Endometrium (tissue), 2 donors: ENCODE results near the gene DYSF.

Source experiments
- FAIRE-seq: peaks from 2 replicates; lab custom pipeline; 2012; peaks lifted over from hg19 to GRCh38; lab: Jason Lieb, UNC
- donor health status: control.
- donor health status: control.

The DYSF gene

DNA sequence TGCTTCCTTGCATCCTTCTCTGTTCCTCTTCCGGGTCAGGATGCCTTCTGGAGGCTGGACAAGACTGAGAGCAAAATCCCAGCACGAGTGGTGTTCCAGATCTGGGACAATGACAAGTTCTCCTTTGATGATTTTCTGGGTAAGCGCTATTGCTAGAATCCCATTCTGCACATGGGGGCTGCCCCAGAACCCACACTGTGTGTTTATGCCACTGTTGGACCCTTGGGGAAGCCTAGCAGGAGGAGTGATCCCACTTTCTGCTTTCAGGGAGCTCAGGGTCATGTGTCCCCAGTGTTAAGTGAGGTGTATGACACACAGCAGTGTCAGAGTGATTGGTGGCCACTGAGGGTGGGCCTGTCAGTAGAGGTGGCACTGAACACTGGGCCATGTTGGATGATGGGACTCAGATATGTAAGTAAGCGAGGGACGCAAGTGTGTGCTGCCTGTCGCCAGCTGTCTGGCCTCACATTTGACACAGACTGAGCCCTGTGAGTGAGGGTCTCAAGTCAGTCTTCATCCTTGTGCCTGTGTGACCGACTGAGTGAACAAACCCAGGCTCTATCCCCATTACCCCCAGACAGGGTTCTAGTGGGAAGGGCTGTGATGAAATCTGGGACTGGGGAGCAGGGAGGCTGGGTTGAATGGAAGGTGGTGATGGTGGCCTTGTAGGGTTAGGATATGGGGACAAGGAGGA, 220.9 kb downstream of the DYSF start:
- no peak for FAIRE-seq

DNA sequence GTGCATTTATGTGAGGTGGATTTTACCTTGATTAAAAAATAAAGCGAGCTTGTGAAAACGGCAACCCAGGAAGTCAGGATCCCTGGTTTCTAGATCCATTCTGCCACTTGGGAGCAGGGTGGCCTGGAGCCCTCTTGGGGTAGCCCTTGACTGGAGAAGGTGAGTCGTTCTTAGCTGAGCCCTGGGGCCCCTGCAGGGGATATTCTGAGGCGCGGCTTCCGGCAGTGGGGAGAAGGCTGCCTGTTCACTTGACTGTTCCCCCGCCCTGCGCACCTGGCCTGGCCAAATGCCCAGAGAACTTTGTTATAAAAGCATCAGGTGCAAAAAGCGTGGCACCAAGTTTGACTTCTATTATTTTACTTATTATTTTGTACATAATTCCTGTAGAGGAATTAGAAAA, 221.9 kb downstream of the DYSF start:
- FAIRE-seq: no peak

DNA sequence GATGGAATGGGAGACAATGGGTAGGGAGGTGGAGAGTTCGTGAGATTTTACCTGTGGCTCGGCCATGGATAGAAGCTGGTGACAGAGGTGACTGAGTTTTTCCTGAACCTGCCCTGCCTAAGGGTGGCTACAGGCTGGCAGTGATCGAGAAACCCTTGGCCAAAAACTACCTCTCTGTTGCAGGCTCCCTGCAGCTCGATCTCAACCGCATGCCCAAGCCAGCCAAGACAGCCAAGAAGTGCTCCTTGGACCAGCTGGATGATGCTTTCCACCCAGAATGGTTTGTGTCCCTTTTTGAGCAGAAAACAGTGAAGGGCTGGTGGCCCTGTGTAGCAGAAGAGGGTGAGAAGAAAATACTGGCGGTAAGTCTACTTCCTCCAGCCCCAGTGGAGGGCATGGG, 225.5 kb downstream of the DYSF start:
- FAIRE-seq: no peak

- no peak for FAIRE-seq
These were observed 226.1 kb downstream of the DYSF start for GRCh38 chr2:71679491-71679890.

- FAIRE-seq: no peak
These were observed 227.6 kb downstream of the DYSF start for GRCh38 chr2:71680925-71681324.

DNA sequence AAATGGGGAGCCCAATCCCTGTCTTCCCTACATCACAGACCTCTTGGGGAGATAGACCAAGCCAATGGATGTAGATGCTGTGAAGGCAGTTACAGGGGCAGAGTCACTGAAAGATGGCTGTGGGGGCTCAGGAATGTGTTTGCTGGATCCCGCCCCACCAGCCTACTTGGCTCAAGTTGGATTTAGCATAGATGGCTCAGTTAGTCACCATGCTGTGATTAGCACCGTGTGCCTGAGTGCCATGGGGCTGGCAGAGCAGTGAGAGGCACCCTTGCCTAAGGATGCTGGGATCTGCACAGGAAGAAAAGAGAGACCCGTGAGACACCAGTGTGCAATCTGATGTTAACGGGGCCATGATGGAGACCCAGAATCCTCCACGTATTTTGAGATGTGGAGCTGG, 228.3 kb downstream of the DYSF start:
- FAIRE-seq: no peak

DNA sequence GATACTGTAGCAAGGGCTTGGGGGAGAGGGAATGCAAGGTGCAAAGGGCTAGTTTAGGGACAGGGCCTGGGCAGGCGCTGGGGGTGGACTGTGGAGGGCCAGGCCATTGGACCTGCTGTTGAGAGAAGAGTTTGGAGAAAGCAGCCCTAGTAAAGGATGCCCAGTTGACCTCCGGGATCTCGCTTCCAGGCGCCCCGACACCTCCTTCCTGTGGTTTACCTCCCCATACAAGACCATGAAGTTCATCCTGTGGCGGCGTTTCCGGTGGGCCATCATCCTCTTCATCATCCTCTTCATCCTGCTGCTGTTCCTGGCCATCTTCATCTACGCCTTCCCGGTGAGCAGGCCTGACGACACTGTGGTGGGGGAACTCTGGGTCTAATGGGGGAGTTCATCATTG, 229.0 kb downstream of the DYSF start:
- FAIRE-seq: no peak

DNA sequence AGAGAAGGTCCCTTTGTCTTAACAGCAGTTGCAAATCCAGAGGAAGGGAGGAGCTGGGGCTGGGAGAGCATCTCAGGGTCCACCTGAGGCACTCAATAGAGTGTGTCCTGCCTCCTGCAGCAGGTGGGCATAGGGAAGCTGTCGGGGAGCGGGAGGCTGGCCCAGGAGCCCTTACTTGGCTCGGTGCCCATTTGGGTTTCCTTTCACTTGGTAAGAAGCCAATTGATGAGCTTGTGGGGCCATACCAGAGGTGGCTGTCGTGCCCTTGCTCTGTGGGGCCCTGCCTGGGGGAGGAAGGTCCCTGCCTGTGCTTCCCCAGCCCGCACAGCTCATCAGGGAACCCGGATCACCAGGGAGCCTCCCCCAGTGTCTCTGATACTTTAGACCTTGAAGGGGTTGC, 229.7 kb downstream of the DYSF start:
- no peak for FAIRE-seq

DNA sequence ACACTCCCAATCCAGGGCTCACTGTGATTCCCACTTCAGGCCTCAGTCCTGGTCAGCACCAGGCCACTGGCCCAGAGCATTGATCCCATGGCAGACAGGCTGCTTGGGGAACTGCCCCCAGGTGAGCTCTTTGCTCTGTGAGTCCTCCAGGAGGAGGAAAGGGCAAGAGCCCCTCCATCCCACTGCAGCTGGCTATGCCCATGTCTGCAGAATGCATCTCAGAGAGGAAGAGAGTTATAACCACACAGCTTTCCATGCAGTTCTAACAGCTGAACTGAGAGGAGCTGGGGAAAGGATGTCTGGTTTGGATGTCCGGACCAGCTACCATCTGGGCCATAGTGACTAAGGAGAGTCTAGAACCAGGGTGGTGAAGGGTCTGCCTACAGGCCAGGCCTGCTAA, 230.3 kb downstream of the DYSF start:
- FAIRE-seq: no peak

DNA sequence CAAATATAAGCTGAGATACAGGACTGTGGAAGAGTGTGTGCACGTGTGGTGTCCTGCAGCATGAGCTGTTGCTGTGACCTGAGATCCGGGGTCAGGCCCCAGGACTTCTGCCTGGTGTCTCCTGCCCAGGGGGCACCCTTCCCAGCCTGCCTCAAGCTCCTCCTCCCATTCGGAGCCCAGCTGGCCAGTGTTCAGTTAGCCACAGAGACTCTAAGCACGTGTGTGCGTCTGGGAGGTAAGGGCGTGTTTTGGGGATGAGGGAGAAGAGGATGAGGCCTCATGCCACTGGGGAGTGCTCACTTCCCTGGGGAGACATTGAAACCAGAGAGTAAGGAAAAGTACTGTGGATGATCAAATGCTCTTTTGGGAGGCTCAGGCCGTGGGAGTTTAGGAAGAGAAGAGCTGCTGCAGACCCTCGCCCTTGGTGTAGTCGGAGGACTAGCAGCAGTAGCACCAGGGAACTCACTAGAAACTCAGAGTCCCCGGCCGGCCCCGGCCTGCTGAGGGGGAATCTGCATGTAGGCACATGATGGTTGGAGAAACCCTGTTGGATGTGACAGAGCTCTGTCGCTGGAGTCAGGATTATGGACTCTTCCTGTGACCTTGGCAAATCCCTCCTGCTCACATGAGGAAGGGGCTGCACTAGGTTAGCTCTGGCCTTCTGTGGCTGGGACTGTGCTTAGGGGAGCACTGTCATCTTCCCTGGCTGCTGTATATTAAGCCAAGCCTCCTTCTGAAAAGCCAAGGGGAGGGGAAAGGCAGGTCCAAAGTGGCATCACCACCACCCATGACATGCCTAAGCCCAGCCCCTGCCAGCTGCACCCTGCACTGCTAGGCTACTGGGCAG, 231.1 kb downstream of the DYSF start:
- no peak for FAIRE-seq

DNA sequence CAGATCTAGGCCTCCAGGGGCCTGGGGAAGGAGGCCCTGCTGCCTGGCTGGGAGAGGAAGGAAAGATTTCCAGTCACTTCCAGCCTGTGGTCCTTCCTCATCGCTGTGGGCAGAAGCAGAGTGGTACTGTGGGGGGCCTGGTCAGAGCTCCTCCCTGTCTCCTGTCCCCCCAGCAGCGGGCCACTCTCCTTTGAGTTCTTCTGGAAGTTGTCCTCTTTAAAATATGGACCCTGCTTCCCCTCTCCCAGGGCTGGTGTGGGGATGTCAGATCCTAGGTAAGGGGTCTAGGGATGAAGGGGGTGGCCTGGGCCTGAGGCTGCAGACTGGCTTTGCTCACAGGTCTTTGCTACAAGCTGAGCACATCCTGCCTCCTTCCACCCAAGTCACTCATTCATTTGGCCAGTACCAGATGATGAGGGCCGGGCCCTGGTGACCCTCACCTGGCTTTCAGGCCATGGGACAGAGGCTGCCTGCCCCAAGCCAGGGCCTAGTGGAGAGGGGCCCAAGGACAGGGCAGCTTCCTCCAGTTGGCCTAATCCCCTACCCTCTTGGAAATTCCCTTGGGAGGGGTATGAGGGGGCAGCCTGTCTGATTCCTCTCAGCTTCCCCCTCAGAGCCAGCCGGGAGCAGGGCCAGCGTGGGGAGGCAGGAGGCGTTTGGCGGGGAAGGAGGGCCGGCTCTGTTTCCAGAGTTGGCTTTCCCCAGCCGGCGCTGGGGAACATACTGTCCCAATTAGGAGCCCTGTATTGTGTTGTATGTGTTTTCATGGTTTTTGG, 231.9 kb downstream of the DYSF start:
- FAIRE-seq: no peak

- FAIRE-seq: no peak
These were observed 232.7 kb downstream of the DYSF start for GRCh38 chr2:71685941-71686611.

- no peak for FAIRE-seq
These were observed 233.4 kb downstream of the DYSF start for GRCh38 chr2:71686781-71687180.

GRCh38 chr2:71687412-71687811, 234.1 kb downstream of the DYSF start:
- FAIRE-seq: no peak

- no peak for FAIRE-seq
These were observed 235.2 kb downstream of the DYSF start for GRCh38 chr2:71688530-71688929.

DNA sequence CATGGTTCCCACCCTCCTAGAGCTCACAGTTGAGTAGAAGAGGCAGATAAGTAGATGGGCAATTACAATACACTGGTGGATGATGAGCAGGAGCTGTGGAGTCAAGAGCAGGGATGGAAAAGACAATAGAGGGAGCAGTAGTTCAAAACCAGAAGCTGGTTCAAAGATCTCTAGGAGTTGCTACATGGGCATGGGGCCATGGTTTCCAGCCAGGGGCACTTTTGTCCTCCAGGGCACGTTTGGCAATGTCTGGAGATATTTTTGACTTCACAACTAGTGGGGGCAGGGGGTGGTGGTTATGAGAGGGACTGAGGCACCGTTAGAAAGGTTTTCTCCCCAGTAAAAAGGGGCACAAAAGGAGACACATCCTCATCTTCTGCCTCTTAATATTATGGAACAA, 236.0 kb downstream of the DYSF start:
- FAIRE-seq: no peak

DNA sequence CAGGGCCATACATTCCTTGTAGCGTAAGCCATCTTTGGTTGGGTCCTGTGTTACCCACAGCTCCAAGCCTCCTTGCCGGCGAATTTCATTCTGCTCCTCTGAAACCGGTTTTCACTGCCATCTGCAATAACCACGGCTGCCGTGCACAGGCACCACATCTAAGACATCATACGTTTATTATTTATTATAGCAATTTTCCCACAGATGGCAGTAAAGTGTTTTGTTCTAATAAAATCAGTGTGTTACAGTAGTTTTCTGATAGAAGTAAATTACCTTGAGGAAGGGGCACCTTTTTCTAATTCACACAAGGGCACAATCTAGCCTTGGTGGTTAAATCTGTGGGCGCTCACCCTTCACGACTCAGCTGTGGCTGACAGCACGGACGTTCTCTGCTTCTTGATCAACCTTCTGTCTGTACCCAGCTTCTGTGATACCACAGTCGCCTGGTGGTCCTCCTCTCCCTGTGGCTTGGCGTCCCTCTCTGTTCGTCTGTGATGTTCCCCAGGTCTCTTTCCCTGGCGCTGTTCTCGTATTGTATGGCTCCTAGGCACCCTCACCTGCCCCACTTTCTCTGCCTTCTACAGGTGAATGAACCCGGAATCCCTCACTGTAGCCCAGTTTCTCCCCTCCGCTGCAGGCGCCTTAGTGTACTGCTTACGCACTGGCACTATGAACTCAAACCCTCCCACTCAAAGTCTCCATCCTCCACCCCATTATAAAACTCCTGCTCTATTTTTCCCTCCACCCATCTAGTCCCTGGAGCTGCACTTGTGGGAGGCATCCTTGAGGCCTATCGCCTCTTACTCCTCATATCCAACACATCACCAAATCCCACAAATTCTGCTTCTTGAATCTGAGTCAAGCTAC, 236.8 kb downstream of the DYSF start:
- no peak for FAIRE-seq

DNA sequence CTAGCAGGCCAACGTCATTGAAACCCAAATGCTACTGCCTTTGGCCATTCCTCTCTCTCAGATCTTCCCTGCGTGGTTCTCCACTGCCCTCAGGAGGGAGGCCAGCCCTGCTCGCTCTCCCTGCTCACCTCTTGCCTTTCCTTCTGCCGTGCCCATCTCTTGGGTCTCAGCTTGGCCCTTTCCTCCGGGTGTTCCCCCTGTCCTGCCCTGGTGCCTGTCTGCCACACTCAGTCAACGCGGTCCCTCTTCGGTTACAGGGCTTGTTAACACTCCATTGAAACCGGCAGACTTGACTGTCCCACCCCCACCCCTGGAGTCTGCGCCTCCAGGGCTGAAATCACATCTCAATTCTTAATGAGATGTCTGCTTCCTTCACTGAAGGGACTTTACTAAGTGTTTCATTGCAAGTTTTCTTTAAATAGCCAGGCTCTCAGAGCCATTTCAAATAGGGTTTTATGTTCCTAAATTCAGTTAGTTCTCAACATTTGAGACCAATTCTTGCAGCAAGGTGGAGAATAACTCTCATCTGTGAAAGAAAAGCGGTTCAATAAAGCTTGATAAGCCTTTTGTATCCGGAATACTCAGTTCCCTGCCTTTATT, 237.6 kb downstream of the DYSF start:
- FAIRE-seq: no peak

DNA sequence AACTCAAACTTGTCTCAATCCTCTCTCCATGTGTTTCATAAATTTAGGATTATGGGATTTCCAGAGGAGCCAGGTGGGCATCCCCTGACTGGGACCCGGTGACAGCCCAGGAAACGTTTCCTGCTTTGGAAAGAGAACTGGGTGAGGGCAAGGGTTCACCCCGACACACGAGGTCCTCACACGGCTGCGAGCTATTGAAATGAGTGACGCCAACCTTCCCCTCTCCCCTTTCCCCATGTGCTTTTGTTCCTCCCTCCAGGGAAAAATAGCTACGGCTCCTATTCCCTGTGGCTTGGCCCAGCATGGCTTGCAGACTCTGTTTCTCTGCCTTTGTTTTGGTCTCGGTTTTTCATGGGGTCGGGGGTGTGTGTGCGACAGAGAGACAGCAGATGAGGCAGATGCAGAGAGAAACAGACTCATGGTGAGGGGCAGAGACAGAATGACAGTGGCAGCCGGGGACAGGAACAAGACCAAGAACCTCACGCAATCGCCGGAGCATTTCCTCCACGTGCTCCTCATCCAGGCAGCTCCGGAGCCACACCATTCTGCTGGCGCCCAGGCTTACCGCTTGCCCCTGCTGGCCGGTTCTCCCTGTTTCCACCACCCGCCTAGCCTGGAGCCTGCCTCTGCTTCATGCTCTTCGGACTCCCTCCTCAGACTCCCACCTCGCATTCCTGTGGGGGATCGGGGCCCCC, 238.5 kb downstream of the DYSF start:
- no peak for FAIRE-seq

DNA sequence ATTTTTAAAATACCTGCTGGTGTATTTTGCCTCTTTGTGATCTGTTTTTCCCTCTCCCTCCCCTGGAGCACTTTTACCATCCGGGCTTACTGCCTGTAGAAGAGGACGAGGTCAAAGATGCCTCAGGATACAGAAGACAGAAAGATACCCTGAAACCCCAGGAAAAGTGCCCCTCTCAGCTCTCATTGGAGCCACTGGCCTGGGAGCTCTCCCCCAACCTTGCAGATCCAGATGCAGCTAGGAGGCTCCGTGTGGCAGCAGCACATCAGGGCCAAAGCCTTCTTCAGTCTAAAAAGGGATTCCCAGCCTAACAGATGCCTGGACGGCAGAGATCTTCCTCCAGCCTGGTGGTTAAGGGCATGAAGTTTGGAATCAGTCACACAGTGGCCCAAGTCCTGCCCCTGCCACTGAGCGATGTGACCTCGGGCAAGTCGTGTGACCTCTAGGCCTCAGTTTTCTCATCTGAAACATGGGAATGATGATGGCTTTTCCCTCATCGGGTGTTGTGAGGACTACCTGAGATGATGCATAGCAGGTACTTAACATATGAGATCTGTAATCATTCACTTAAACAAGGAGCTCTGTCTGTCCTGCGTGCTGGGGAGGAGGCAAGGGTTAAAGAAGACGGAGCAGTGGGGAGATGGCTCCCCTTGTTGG, 239.4 kb downstream of the DYSF start:
- no peak for FAIRE-seq
